Activated CD4-positive, CD25-positive, alpha-beta regulatory T cell treated with anti-CD3 and anti-CD28 coated beads, Interleukin-2, amount 50 U/mL, for 16 hours (primary cell): ENCODE measurements around the gene PRKAR1B.

Source experiments
- DNase-seq: peaks from one replicate; pipeline ENCODE4 v3.0.0-alpha.2; 2020; ENCODE audit warnings: low read depth, low spot score

PRKAR1B gene

DNA sequence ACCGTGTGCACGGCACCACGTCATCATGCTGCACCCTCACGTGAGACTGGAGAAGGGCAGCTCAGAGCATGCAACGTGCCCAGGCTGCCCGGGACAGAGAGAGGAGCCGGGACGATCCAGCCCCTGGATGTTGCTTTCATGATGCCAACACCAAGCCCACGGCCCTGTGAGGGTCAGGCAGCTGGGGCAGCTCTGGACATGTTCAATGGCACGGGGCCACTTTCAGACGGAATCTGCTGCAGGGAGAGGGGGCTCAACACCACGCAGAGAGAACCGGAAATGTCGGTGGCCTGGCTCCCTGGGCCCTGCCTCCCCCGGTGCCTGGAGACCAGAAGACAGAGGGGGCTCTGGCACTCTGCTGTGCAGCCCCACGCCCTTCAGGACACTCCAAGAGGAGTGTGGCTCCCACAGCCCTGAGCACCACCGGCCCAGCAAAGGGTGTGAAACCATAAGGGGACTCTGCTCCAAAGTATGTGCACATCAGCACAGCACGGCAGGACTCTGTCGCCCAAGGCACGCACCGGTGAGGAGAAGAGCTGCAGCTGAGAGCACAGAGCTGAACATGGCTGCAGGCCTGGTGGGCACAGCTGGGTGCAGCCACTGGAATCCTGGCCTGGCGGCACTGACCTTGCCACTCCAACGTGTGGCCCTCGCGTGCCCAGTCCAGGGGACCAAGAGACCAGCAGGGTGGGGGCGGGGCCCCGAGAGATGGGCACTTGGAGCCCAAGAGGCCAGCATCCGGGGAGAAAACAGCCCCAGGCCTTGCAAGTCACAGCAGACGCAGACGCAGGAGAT is 137.1 kb downstream of the PRKAR1B start:
- no peak for DNase-seq

DNA sequence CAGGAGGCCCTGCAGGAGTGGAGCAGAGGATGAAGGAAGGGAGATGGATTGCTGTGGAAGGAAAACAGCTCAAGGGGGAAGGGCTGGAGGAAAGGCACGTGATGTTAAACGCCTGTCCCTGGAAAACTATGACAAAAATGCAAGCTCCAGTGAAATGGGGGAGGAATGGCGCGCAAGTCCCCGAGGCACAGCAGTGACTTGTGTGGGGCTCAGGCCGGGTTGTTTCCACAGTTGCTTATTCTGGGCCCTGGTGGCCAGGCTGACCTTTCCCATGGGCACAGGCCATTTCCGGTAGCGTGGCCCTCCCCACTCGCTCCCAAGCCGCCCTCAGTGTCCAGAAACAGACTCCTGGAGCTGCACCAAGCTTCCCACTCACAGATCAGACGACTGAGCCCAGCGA is 139.3 kb downstream of the PRKAR1B start:
- DNase-seq: no peak

DNA sequence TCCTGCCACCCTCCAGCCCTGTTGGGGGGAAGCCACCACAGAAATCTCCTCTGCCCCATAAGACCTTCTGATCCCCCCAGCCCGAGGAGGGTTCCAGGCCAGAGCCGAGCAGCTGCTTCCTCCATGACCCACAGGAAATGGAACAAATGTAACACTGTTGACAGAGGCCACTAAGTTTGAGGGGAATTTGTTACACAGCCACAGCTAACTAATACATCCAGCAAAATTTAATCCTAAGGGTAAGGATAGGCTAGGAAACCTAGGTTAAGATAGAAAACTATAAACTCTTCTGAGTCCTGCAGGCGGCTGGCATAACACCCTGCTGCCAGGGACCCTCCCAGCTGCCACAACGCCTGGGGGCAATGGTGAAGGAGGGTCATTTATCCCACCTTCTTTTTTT is 140.6 kb downstream of the PRKAR1B start:
- DNase-seq: no peak

DNA sequence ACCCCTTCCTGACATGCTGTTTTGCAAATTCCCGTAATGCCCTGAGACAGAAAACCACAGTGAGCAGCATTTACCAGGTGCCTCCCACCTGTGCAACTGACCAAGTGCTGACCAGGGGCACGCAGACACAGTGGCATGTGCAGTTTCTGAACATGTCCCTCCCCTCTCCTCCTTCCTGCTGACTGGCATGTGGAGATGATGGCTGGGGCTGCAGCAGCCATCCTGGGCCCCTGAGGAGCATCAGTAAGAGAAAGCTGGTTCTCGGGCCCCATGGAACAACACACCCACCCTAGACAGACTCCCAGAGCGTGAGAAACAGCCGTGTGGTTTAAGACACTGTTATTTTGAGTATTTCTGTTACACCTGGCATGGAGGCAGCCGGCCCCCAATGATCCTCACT is 141.2 kb downstream of the PRKAR1B start:
- no peak for DNase-seq

DNA sequence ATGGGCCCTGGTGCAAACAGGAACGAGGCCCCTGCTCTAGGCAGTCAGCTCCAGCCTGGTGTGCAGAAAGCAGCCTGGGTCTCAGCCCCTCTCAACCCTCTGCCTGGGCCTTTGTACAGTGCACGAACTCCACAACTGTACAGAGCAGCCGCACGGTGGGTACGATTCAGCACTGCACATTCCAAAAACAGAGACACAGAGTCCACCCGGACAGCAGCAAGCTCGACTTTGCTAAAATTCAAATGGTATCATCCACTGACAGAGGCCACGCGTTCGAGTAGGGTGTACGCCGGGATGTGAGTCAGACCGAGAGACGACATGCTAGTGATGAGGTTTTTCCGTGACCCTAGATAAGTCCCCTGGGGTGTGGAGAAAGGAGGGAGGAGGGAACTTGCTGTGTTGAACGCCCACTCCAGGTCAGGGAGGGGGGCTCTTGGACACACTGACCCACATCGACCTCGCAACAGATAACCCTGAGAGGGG is 141.8 kb downstream of the PRKAR1B start:
- DNase-seq: peak; percentile 26

DNA sequence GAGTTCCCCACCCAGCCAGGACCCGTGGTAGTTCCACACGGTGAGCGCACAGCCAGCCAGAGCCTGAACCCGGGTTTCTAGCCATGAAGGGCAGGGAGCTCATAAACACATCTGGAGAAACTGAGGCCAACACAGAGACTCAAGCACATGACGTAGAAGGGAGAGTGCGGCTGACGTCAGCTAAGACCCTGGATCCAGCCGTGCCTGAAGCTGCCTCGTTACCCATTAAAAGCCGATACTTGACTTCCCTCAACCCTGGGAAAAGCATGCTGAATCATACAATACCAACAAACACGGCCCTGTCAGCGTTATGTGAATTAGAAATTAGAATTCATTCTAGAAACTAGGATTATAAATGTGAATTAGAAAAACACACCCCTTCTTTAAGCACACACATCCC is 142.3 kb downstream of the PRKAR1B start:
- no peak for DNase-seq

DNA sequence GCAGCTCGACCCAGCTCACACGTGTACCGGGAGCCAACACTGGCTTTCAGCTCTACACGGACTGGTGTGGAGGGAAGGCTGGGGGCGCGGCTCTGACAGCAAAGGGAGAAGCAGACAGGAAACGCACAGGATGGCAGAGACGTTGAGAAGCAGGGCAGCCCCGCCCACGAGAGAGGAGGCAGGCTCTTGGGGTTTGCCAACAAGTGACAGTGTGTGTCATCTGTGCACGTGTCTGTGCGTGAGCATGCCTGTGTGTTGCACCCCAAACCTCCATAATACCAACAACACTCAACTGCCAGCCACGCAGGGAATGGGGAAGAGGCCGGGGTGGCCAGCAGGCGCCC is 143.0 kb downstream of the PRKAR1B start:
- DNase-seq: peak; percentile 80

DNA sequence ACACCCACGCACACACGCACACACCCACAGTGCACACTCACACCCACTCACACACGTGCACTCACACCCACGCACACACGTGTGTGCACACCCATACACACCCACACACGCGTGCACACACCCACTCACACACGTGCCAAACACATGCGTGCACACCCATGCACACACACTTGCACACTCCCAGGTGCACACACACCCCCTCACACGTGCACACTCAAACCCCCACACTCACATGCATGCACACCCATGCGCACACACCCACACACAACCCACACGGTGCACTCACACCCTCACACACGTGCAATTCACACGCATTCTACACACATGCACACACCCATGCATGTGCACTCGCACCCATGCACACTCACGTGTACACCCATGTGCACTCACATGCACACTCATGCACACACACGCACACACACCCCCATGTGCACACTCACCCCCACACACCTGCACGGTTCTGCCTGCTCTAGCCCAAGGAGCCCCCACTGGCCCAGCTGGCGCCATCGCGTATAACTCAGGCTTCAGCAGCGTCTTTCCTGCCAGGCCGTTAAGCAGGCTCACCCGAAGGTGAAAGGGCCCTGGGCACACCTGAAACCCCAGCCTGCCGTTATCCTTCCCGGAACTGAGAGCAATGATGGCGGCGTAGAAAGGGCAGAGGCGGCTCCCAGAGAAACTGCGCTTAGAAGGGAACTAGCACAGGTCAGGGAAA is 143.5 kb downstream of the PRKAR1B start:
- no peak for DNase-seq

DNA sequence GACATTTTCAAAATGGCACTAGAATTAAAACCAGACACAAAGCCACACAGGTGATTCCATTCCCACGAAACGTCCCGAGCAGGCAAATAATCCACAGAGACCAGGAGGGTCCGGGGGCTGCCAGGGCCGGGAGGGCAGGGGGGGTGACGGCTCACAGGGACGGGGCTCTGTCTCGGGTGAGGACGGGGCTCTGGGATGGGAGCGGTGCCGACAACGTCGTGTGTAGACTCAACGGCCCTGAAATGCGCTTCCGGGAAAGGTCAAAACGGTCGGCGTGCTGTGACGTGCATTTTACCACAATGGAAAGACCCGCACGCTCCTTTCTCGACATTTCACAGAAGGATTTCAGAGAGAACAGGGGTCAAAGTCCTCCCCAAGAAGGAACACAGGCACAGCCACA is 144.2 kb downstream of the PRKAR1B start:
- DNase-seq: no peak

DNA sequence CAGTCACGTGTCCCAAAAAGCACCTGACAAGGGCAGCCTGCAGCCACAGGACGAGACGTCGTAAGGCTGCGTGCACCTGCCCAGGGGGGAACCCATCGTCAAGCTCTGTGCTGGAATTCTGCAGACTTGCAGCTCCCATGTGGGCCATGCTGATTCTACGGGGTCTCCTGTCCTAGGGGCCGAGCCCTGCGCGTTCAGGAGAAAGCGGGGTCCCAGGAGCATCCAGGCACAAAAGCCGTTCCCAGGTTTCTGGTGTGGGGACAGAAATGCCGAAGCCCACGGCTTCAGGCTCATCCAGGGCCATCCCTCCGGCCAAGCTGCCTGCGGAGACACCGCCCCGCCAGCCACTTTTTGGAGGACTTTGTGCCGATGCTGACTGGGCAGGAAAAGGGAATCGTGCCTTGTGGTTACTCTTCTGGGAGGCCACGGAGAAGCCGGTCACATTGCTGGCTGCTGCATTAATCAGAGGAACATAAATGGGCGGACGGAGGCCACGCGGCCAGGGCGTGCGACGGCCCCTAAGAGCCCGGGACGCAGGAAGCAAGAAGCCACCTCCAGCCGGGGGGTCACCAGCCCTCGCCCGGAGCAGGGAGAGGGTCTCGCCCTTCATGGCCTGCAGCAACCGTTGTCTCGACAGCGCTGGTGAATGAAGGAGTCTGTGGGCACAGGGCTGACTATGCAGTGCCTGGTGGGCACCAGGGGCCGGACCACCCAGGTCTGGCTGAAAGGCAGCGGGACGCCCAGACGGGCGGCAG is 144.8 kb downstream of the PRKAR1B start:
- DNase-seq: no peak

DNA sequence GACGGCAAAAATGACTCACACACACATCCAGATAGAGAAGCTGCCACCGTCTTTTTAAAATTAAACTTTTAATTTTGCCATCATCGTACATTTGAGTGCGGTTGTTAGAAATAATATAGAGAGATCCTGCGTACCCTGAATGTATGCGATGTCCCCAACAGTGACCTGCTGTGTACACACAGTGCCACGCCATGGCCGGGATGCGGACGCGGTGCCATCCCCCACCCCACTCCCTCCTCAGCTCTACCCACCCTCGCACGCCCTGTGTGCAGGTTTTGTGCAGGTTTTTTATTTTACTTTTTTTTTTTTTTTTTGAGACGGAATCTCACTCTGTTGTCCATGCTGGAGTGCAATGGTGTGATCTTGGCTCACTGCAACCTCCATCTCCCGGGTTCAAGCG is 148.7 kb downstream of the PRKAR1B start:
- DNase-seq: no peak

DNA sequence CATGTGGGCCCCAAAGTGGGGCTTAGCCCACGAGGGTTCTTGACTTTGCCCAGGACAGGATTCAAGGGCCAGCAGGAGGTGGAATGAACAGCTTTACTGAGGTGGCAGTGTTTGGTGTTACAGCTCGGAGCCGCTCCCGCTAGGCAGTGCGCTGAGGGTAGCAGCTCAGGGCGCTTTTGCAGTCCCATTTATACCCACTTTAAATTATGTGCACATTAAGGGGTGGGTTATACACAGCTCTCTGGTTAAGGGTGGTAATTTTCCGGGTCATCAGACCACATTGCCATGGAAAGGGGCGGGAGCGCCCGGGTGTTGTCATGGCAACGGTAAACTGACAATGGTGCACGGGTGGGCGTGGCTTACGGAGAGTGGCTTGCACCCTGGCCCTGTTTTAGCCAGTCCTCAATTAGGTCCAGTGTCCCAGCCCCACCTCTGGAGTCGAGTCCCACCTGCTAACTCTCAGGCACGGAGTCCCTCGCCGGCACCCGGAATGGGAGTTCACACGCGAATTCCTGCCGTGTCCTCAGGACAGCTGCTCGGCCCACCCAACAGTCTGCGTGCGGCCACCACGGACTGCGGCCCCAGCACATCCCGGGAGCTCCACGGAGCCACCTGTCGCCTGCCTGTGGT is 149.2 kb downstream of the PRKAR1B start:
- DNase-seq: no peak

DNA sequence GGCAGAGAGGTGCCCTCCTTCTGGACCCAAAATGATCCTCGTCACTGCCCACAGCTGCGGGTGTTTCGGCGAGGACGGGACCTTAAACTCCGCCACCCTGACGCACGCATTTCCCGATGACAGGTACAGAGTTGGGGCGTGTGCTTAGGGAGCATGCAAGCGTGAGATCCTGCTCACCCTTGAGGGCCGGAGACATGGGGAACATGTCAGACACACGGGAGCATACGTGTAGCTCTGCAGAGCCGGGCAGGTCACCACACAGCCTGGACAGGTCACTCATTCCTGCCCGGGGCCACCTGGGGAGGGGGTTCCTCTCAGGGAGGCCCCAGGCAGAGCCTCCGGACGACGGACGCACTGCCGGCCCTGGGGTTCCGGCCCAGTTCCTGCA is 149.8 kb downstream of the PRKAR1B start:
- DNase-seq: no peak

DNA sequence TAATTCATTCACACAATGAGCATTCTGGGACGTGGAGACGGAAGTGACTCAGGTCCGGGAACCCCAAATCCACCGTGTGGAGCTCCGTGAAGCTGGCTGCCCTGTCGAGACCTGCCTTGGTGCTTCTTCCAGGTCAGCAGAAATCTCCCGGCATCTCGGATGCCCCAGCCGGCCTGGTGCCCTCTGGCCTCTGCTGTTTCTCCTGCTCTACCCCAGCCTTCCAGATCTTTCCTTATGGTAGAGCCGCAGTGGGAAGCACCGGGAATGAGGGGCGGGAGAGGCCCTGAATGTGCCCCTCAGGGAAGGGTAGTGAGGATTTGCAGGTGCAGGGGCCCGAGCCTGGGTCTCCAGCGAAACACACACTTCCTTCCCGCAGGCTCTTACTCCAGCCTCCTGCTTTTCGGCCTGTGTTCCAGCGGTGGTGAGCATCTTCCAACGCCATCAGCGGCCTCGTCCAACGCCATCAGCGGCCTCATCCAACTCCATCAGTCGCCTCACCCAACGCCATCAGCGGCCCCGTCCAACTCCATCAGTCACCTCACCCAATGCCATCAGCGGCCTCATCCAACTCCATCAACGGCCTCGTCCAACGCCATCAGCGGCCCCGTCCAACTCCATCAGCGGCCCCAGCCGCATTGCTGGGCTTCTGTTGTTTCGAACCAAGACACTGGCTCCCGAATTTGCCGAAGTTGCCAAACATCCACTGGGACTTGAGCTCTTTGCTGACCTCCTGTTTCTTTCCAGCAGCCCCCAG is 150.4 kb downstream of the PRKAR1B start:
- DNase-seq: no peak

DNA sequence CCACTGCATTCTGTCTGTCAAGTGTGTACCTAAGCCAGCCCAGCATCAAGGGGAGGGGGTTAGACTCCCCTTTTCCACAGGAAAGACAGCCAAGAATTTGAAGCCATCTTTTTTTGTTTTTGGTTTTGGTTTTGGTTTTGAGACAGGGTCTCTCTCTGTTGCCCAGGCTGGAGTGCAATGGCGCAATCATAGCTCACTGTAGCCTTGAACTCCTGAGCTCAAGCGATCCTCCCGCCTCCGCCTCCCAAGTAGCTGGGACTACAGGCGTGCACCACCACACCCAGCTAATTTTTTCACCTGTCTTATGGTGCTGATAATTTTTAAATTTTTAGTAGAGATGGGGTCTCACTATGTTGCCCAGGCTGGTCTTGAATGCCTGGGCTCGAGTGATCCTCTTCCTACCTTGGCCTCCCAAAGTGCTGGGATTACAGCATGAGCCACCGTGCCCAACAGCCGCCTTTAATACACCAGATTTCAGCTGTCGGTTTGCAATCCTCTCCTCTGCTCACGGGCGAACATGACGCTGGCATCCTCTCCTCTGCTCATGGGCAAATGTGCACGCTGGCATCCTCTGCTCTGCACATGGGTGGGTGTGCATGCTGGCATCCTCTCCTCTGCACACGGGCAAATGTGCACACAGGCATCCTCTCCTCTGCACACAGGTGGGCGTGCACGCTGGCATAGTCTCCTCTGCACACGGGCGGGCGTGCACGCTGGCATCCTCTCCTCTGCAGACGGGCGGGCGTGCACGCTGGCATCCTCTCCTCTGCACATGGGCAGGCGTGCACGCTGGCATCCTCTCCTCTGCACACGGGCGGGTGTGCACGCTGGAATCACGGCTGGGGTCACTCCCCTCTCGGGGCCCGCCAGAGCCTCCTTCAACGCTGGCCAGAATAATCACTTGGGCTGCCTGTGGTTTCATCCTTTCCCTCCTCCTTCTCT is 151.4 kb downstream of the PRKAR1B start:
- no peak for DNase-seq

DNA sequence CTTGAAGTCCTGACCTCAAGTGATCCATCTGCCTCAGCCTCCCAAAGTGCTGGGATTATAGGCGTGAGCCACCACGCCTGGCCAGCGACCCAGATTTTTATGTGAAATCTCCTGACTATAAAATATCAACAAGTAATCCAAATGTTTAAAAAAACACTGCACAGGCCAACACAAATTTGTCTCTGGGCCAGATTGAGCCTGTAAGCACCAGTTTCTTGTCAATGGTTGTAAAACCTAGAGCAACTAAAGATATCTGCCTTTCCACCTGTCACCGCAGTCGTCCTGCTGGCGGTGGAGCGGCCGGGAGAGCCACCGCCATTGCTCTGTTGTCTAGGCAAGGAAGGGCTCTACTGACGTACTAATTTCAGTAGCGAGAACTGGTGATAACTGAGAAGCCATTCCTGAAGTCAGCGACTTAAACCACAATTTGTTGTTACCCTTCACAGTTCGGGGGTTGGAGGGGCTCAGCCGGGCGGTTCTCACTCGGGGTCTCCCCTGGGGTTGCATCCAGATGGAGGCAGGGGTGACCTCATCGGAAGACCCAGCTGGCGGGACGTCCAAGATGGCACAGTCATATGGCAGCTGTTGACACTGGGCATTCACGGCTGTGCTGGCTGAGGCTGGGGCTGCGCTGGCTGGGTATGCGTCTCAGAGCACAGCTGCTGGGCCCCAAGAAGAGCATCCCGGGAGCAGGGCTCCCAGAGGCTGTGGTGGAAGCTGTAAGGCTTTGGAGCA is 152.3 kb downstream of the PRKAR1B start:
- DNase-seq: no peak

DNA sequence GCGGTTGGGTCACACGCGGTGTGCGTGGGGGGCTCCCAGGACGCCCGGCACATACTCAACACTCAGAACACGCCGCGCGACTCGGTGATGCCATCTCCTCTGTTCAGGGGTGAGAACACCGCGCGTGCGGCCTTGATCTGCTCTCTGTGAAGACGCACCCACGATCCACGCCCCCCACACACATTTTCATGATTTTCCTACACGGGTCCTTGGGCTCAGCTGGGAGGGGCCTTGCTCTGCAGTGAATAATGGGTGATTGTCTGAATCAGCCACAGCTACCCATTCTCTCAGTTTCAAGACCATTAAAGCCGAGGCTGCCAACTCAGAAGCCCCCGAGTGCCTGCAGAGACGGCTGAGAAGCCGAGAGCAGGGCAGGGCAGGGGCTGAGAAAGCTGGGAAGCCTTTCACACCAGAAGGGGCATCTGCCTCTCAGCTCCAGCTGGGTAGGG is 153.1 kb downstream of the PRKAR1B start:
- no peak for DNase-seq

DNA sequence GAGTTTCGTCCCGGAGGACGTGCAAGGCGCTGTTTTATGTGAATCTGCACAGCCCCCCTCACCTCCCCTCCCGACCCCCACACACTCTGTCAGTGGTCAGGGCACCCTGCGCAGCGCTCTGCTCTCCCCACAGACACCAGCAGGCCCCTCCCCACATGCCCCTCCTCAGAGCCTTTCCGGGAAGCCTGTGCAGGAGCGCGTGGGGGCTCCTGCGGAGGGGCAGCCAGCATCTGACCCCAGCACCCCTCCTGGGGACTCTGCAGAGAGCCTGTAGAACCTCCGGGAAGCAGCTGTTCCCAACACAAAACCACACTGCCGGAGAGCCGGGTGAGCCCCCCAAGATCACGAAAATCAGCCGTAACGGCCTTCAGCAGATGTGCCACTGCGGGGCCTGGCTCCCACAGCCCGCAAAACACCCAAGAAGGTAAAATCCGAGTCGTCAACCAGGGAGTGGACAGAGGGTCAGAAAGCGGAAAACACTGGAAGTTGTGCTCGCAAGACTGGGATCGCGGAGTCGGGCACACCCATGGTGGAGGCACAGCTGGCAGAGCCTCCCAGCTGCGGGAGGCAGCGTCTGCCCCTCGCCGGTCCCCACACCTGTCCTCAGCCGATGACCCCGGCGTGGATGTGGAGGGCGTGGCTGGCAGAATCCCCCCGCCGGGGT is 153.7 kb downstream of the PRKAR1B start:
- DNase-seq: no peak
